H1 (cell line): Measurements from ENCODE around the gene ONECUT3. TPM values are rescaled to one million over a fixed set of nuclear protein-coding genes. Genes with fewer than 3 reads are reported as not detected.

Source experiments
- CTCF ChIA-PET: fragments of 300-600 bp; sonication (Branson Sonifier 250); formaldehyde crosslinking; loops from one replicate; lab custom pipeline; 2021; ENCODE audit not compliant: partially characterized antibody; lab: Charles Lee
- POLR2A ChIA-PET: fragments of 300-600 bp; sonication (Branson Sonifier 250); formaldehyde crosslinking; loops from one replicate; lab custom pipeline; 2021; ENCODE audit warnings: inconsistent platforms; ENCODE audit not compliant: partially characterized antibody; lab: Charles Lee
- DNase-seq, 2 experiments: peaks; one replicate each; pipeline versions ENCODE4 v3.0.0 to v3.0.0-alpha.2; 2010 to 2022; ENCODE audit warnings: low spot score in 2 of 2, low read depth in 1 of 2, mixed read lengths in 1 of 2
- FAIRE-seq: peaks from 2 replicates; lab custom pipeline; 2011; peaks lifted over from hg19 to GRCh38; lab: Jason Lieb, UNC
- H2AFZ ChIP-seq: 2 replicates; pipeline ENCODE4 v1.8.1; 2012; ENCODE audit warnings: low read length, inconsistent platforms
- H2AK5ac ChIP-seq: 2 replicates; pipeline ENCODE4 v1.6.1; 2013; ENCODE audit warnings: low read depth, low read length
- H2BK120ac ChIP-seq: replicated peaks from 2 replicates; pipeline ENCODE3; 2013; ENCODE audit warnings: low read depth, low read length, inconsistent platforms
- H2BK12ac ChIP-seq: 2 replicates; pipeline ENCODE4 v1.6.1; 2013; ENCODE audit warnings: low read depth, low read length
- H2BK15ac ChIP-seq: 2 replicates; pipeline ENCODE4 v1.6.1; 2013; ENCODE audit warnings: low read length
- H2BK20ac ChIP-seq: 2 replicates; pipeline ENCODE4 v1.6.1; 2013; ENCODE audit warnings: low read length
- H2BK5ac ChIP-seq: 2 replicates; pipeline ENCODE4 v1.6.1; 2013; ENCODE audit warnings: low read depth, low read length
- H3K14ac ChIP-seq: 2 replicates; pipeline ENCODE4 v1.6.1; 2013; ENCODE audit warnings: inconsistent platforms; ENCODE audit not compliant: insufficient read length
- H3K18ac ChIP-seq: 2 replicates; pipeline ENCODE4 v1.6.1; 2013; ENCODE audit warnings: low read length; ENCODE audit errors: extremely low read depth
- H3K23ac ChIP-seq: 2 replicates; pipeline ENCODE4 v1.6.1; 2013; ENCODE audit warnings: inconsistent platforms; ENCODE audit not compliant: insufficient read length
- H3K23me2 ChIP-seq: 2 replicates; pipeline ENCODE4 v1.6.1; 2013; ENCODE audit warnings: low read depth, low read length
- H3K27ac ChIP-seq: 2 replicates; pipeline ENCODE4 v1.6.1; 2011; ENCODE audit warnings: low read depth, low read length, inconsistent platforms
- H3K27me3 ChIP-seq, 4 experiments: replicated peaks in 1 of 4; 1 replicate in 1 of 4; 2 replicates in 3 of 4; pipeline versions ENCODE4 v1.6.1 to v1.8.1; 2011 to 2013; ENCODE audit warnings: low read length in 3 of 4, mild to moderate bottlenecking in 3 of 4, inconsistent platforms in 2 of 4, mixed read lengths in 2 of 4, moderate library complexity in 1 of 4; ENCODE audit not compliant: control insufficient read depth in 3 of 4, insufficient read depth in 3 of 4; ENCODE audit errors: extremely low read depth in 1 of 4
- H3K36me3 ChIP-seq, 4 experiments: 2 replicates each; pipeline versions ENCODE4 v1.6.1 to v1.8.1; 2011 to 2013; ENCODE audit warnings: mild to moderate bottlenecking in 4 of 4, low read length in 3 of 4, moderate library complexity in 2 of 4, control low read depth in 1 of 4, inconsistent platforms in 1 of 4; ENCODE audit not compliant: insufficient read depth in 4 of 4, control insufficient read depth in 2 of 4
- H3K4ac ChIP-seq: replicated peaks from 2 replicates; pipeline ENCODE3; 2013; ENCODE audit warnings: low read length, low read depth, mixed read lengths, inconsistent platforms; ENCODE audit not compliant: insufficient read length
- H3K4me1 ChIP-seq, 4 experiments: replicated peaks in 1 of 4; 1 replicate in 1 of 4; 2 replicates in 3 of 4; pipeline versions ENCODE4 v1.6.1 to v1.8.1; 2011 to 2013; ENCODE audit warnings: low read length in 3 of 4, inconsistent platforms in 2 of 4, mixed read lengths in 1 of 4; ENCODE audit not compliant: insufficient read depth in 4 of 4, control insufficient read depth in 3 of 4
- H3K4me2 ChIP-seq, 2 experiments: 2 replicates each; pipeline versions ENCODE4 v1.6.1 to v1.8.1; 2011 to 2013; ENCODE audit warnings: low read depth in 2 of 2, low read length in 2 of 2, control low read depth in 1 of 2, inconsistent platforms in 1 of 2, mild to moderate bottlenecking in 1 of 2; ENCODE audit not compliant: insufficient read depth in 1 of 2
- H3K4me3 ChIP-seq, 4 experiments: fragments of 200-600, 300-600 bp in 1 of 4; sonication (generic), shearing (Covaris generic), sonication (Bioruptor Twin) in 1 of 4; 2 replicates each; pipeline versions ENCODE4 v1.5.1 to v1.8.1; 2011 to 2016; ENCODE audit warnings: low read length in 4 of 4, low read depth in 3 of 4, control low read depth in 2 of 4, inconsistent platforms in 2 of 4, mild to moderate bottlenecking in 2 of 4, mixed read lengths in 1 of 4, moderate library complexity in 1 of 4; ENCODE audit not compliant: insufficient read depth in 2 of 4; ENCODE audit errors: extremely low read depth in 1 of 4
- H3K56ac ChIP-seq: replicated peaks from 2 replicates; pipeline ENCODE3; 2013; ENCODE audit warnings: low read depth, mild to moderate bottlenecking, mixed read lengths, low read length, inconsistent platforms; ENCODE audit not compliant: insufficient read length
- H3K79me1 ChIP-seq: 2 replicates; pipeline ENCODE4 v1.6.1; 2013; ENCODE audit warnings: low read depth, low read length, control low read depth
- H3K79me2 ChIP-seq, 2 experiments: 2 replicates each; pipeline versions ENCODE4 v1.6.1 to v1.8.1; 2012 to 2013; ENCODE audit warnings: low read length in 2 of 2, mild to moderate bottlenecking in 2 of 2, inconsistent platforms in 1 of 2; ENCODE audit not compliant: insufficient read depth in 2 of 2, control insufficient read depth in 1 of 2
- H3K9ac ChIP-seq, 4 experiments: replicated peaks in 1 of 4; 1 replicate in 1 of 4; 2 replicates in 3 of 4; pipeline versions ENCODE4 v1.6.1 to v1.8.1; 2011 to 2013; ENCODE audit warnings: low read depth in 3 of 4, low read length in 3 of 4, control low read depth in 2 of 4, mild to moderate bottlenecking in 2 of 4, moderate library complexity in 2 of 4, inconsistent platforms in 1 of 4; ENCODE audit errors: extremely low read depth in 1 of 4
- H3K9me3 ChIP-seq, 2 experiments: 2 replicates each; pipeline versions ENCODE4 v1.6.1 to v1.8.1; 2012 to 2013; ENCODE audit warnings: mild to moderate bottlenecking in 2 of 2, moderate library complexity in 2 of 2, control low read depth in 1 of 2, inconsistent platforms in 1 of 2, low read depth in 1 of 2, low read length in 1 of 2, mixed read lengths in 1 of 2; ENCODE audit not compliant: insufficient read depth in 2 of 2
- H4K20me1 ChIP-seq, 2 experiments: replicated peaks in 1 of 2; 2 replicates each; pipeline versions ENCODE3 to v1.8.1; 2011 to 2013; ENCODE audit warnings: inconsistent platforms in 2 of 2, low read length in 2 of 2, mild to moderate bottlenecking in 1 of 2; ENCODE audit not compliant: insufficient read depth in 2 of 2, control insufficient read depth in 1 of 2
- H4K5ac ChIP-seq: 2 replicates; pipeline ENCODE4 v1.6.1; 2013; ENCODE audit warnings: low read length, low read depth, mixed read lengths, inconsistent platforms; ENCODE audit not compliant: insufficient read length
- H4K8ac ChIP-seq: 2 replicates; pipeline ENCODE4 v1.8.0; 2013; ENCODE audit warnings: mild to moderate bottlenecking, moderate library complexity, low read length, inconsistent platforms; ENCODE audit not compliant: insufficient read depth; ENCODE audit errors: extremely low read depth
- H4K91ac ChIP-seq: replicated peaks from 2 replicates; pipeline ENCODE3; 2013; ENCODE audit warnings: low read length, mixed read lengths, inconsistent platforms; ENCODE audit not compliant: insufficient read length
- ASH2L ChIP-seq: fragments of 200-600, 300-600 bp; sonication (generic); IDR thresholded peaks from one replicate; pipeline ENCODE4 v1.7.1; 2017; ENCODE audit warnings: low read length
- JUND ChIP-seq: IDR thresholded peaks from 2 replicates; pipeline ENCODE4 v1.6.1; 2011; ENCODE audit warnings: mild to moderate bottlenecking, improper control_type of control experiment, low read length
- KDM1A ChIP-seq: fragments of 200-600, 300-600 bp; sonication (generic); IDR thresholded peaks from 2 replicates; pipeline ENCODE4 v1.7.1; 2016; ENCODE audit warnings: mild to moderate bottlenecking, low read length, borderline replicate concordance
- RXRA ChIP-seq: IDR thresholded peaks from 2 replicates; pipeline ENCODE4 v1.6.1; 2011; ENCODE audit warnings: low read depth, mild to moderate bottlenecking, low read length, moderate library complexity; ENCODE audit not compliant: insufficient read depth
- WGBS, 2 experiments: shearing (Covaris generic) in 1 of 2; methylation state at CpG; one replicate each; pipeline versions ENCODE4 v1.1.6 to v1.1.7; 2013 to 2015; ENCODE audit warnings: low lambda C conversion rate in 2 of 2, mixed read lengths in 2 of 2, inconsistent platforms in 1 of 2, low coverage in 1 of 2, missing lambda C conversion rate in 1 of 2; ENCODE audit not compliant: insufficient replicate concordance in 2 of 2, insufficient coverage in 1 of 2, insufficient read length in 1 of 2; ENCODE audit errors: extremely low coverage in 1 of 2, missing lambda C conversion rate in 1 of 2; 5-methylcytosine and 5-hydroxymethylcytosine counted together
- polyA plus RNA-seq, 7 experiments: library from polyadenylated mRNA; depleted of rRNA in 3 of 7; stranded (reverse) in 5 of 7; unstranded in 2 of 7; fragments of >200 nt in 5 of 7; fragments of 200-250 nt in 2 of 7; gene quantifications; 1 replicate in 5 of 7; 2 replicates in 1 of 7; 4 replicates in 1 of 7; pipeline versions ENCODE4 v1.2.1 to v1.2.3, GENCODE V29; 2011 to 2013; ENCODE audit warnings: missing spikeins in 2 of 7, mixed read lengths in 2 of 7
- total RNA-seq: library from RNA; stranded (reverse); fragmentation: NEBNext Ultra II Directional; extraction: Animal tissue kit (Norgen Biotek cat#: 25700); gene quantifications from 2 replicates; pipeline ENCODE4 v1.2.1, GENCODE V29; 2021

ONECUT3 gene
- total and polyA plus RNA-seq, 2 of the 8 experiments (the other 6 are each of a cell fraction or from before 2014, with no cell fraction given) = not detected

- Histone ChIP-seq H3K9me3 (peaks cover 0 to 7% of the 10 kb centered on the region in 2 experiments; a peak in 1 of 4 replicates), H3K4me1 (peaks cover 0 to 14% (median 8%) of the 10 kb centered on the region in 4 experiments; a peak in 5 of 7 replicates), H2BK5ac (peak overlapping the region; percentile 52; the same call in 1 of the 2 replicates), H4K5ac (no peak overlapping the region), H4K91ac (no peak overlapping the region), H4K8ac (no peak overlapping the region), H2AFZ (no peak overlapping the region), H3K4me3 (peak overlapping the region in 1 of 4 experiments; percentile 58; a peak in 4 of 8 replicates), H3K79me2 (no peaks in the 10 kb centered on the region), H3K9ac (no peak overlapping the region), H4K20me1 (no peaks in the 10 kb centered on the region), H3K14ac (no peak overlapping the region), H3K23me2 (no peaks in the 10 kb centered on the region; the same call in 1 of the 2 replicates), H3K4me2 (peak overlapping the region; percentile 22 to 59; a peak in 2 of 4 replicates), H3K27me3 (peaks cover 2 to 17% (median 13%) of the 10 kb centered on the region in 4 experiments; a peak in 6 of 7 replicates), H3K36me3 (no peaks in the 10 kb centered on the region), H2AK5ac (no peak overlapping the region), H2BK20ac (no peak overlapping the region), H2BK15ac (0 out of 2 replicates have a peak overlapping the region, but pooled peaks have one; percentile 81), H3K56ac (no peak overlapping the region), H3K23ac (no peak overlapping the region), H3K18ac (no peak overlapping the region; the same call in 1 of the 2 replicates), H3K27ac (no peak overlapping the region), H3K4ac (no peak overlapping the region), H3K79me1 (no peaks in the 10 kb centered on the region), H2BK12ac (peak overlapping the region; percentile 80; the same call in 1 of the 2 replicates), H2BK120ac (no peak overlapping the region)
- no peak for DNase-seq
- ChIA-PET CTCF (interaction anchor here (0.5 to 10.7 kb wide), 10 partner anchors 7 to 1815 kb away, joined by 3 to 150 read pairs (median 4); no protein-coding TSS in a partner anchor), POLR2A (interaction anchor here (0.7 to 1.6 kb wide), 4 partner anchors 14 to 108 kb away, joined by 3 to 4 read pairs (median 4); no protein-coding TSS in a partner anchor)
- TF ChIP-seq JUND (no peak), ASH2L (peak; percentile 36), RXRA (no peak), KDM1A (peak; percentile 55; the same call in 1 of the 2 replicates)
- WGBS, 2 experiments = no CpG with 5 or more reads among the region's 7 CpGs
- FAIRE-seq = no peak
Observed at GRCh38 chr19:1790054-1790792, 36.9 kb downstream of the ONECUT3 start.
